CD4-positive, alpha-beta T cell treated with Interleukin-1 beta for 1 hour (primary cell): ENCODE data around the gene SCYL2.
"Not testable (repeated sequence)": the region's sequence is repeated elsewhere in the genome, so short reads cannot be mapped to it uniquely, and the experiment has no call there.

ENCODE experiments used
- DNase-seq, 2 donors: peaks; one replicate each; pipeline ENCODE4 v3.0.0-alpha.2; 2020 to 2022

SCYL2 gene

GRCh38 chr12:100265732-100266584 lies 1.0 kb upstream of the SCYL2 start:
- no peak for DNase-seq

GRCh38 chr12:100266585-100266834 lies 467 bp upstream of the SCYL2 start:
- DNase-seq, result peak in 1 of 2 donors; percentile 92

- peak in 1 of 2 donors; percentile 17 for DNase-seq
Observed at GRCh38 chr12:100267603-100268281, 765 bp downstream of the SCYL2 start.

GRCh38 chr12:100268835-100269564 lies 2.0 kb downstream of the SCYL2 start:
- no peak for DNase-seq

GRCh38 chr12:100273782-100274181 lies 6.8 kb downstream of the SCYL2 start:
- DNase-seq, result no peak

- no peak for DNase-seq
Observed at GRCh38 chr12:100274291-100274690, 7.3 kb downstream of the SCYL2 start.

GRCh38 chr12:100279159-100279558 lies 12.2 kb downstream of the SCYL2 start:
- DNase-seq, result no peak

- DNase-seq, result no peak
Observed at GRCh38 chr12:100279607-100280244, 12.7 kb downstream of the SCYL2 start.

- not testable (repeated sequence) for DNase-seq
Observed at GRCh38 chr12:100284556-100284955, 17.6 kb downstream of the SCYL2 start.

GRCh38 chr12:100289038-100289437 lies 22.1 kb downstream of the SCYL2 start:
- DNase-seq, result no peak

GRCh38 chr12:100290016-100290415 lies 23.0 kb downstream of the SCYL2 start:
- DNase-seq, result no peak

GRCh38 chr12:100293017-100293416 lies 26.0 kb downstream of the SCYL2 start:
- no peak for DNase-seq

GRCh38 chr12:100294366-100294765 lies 27.4 kb downstream of the SCYL2 start:
- not testable (repeated sequence) for DNase-seq

GRCh38 chr12:100295764-100296555 lies 29.0 kb downstream of the SCYL2 start:
- no peak for DNase-seq

- no peak for DNase-seq
Observed at GRCh38 chr12:100302081-100302480, 35.1 kb downstream of the SCYL2 start.

- DNase-seq, result no peak
Observed at GRCh38 chr12:100303831-100304230, 36.9 kb downstream of the SCYL2 start.

GRCh38 chr12:100304334-100304733 lies 37.4 kb downstream of the SCYL2 start:
- not testable (repeated sequence) for DNase-seq

- not testable (repeated sequence) for DNase-seq
Observed at GRCh38 chr12:100308138-100308537, 41.2 kb downstream of the SCYL2 start.

- no peak for DNase-seq
Observed at GRCh38 chr12:100311317-100311716, 44.3 kb downstream of the SCYL2 start.

- DNase-seq, result no peak
Observed at GRCh38 chr12:100317371-100317770, 50.4 kb downstream of the SCYL2 start.

- no peak for DNase-seq
Observed at GRCh38 chr12:100324498-100324897, 57.5 kb downstream of the SCYL2 start.

GRCh38 chr12:100326208-100326607 lies 59.2 kb downstream of the SCYL2 start:
- no peak for DNase-seq
